Placental epithelial cell (primary cell): ENCODE results near the gene DBNL. TPM values are rescaled to one million over a fixed set of nuclear protein-coding genes. Genes with fewer than 3 reads are reported as not detected.

Source experiments
- total RNA-seq: library from RNA; depleted of rRNA; stranded (reverse); fragments of >200 nt; gene quantifications from 2 replicates; pipeline ENCODE4 v1.2.3, GENCODE V29; 2012

The DBNL gene
- 68.7 and 125 TPM in 2 replicates for total RNA-seq

GRCh38 chr7:44044315-44045225 is at the start of gene DBNL:
Gene DBNL (plus strand): TSS chr7:44044702. CDS start chr7:44044738, 36 bp downstream.

DNA sequence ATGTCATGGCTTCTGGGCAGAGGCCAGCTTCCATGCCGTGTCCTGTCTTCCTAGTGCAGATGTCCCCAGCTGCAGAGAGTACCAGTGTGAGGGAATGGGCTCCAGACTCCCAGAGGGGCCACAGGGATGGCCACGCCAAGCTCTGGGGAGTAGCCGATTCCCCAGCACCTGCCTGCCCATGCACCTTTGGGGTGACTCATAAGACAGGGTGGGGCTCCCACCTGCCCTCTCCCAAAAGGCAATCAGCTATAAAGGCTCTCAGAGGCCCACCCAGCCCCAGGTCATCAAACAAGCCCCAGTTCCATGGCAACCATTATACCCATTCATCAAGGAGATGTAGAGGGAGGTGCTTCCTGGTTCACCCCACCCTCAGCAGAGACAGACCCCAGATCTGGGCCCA is 47.0 kb upstream of the DBNL start, which contains the start of gene SPDYE1:
SPDYE1 (plus strand) TSS at position 366 of the 400 bp plus-strand sequence. CDS start 2,053 bp downstream, outside the sequence.

DNA sequence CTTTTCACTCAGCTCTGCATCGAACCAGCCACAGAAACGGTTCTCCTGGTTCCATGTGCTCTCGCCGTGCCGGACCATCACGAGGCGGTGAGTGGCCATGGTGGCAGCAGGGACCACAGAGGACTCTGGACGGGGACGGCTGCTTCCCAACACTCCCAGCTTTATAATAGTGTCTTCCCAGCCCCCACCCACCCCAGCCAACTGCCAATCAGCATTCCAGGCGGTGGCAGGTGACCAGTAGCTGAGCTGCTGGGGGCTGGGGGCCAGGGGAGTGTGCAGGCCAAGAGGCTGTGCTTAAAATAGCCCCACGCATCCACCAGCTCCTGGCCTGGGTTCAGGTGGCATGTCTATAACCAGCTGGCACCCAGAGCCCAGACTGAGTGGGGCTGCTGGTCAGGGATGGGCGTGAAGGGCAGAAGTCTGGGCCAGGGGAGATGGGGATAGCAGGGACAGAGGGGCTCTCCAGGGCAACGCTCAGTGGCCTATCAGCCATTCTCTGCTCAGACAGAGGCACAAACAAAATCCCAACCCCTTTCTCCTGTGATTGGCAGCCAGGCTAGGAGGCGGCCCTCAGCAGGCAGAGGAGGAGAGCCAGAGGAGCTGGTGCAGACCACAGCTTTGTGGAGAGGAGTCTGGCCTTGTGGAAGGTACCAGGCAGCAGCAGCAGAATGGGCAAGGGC is 21.1 kb downstream of the DBNL start, which contains the start of gene PGAM2:
PGAM2 (minus strand) TSS at position 137 of the 680 bp plus-strand sequence; CDS start at position 99, 38 bp downstream.

DNA sequence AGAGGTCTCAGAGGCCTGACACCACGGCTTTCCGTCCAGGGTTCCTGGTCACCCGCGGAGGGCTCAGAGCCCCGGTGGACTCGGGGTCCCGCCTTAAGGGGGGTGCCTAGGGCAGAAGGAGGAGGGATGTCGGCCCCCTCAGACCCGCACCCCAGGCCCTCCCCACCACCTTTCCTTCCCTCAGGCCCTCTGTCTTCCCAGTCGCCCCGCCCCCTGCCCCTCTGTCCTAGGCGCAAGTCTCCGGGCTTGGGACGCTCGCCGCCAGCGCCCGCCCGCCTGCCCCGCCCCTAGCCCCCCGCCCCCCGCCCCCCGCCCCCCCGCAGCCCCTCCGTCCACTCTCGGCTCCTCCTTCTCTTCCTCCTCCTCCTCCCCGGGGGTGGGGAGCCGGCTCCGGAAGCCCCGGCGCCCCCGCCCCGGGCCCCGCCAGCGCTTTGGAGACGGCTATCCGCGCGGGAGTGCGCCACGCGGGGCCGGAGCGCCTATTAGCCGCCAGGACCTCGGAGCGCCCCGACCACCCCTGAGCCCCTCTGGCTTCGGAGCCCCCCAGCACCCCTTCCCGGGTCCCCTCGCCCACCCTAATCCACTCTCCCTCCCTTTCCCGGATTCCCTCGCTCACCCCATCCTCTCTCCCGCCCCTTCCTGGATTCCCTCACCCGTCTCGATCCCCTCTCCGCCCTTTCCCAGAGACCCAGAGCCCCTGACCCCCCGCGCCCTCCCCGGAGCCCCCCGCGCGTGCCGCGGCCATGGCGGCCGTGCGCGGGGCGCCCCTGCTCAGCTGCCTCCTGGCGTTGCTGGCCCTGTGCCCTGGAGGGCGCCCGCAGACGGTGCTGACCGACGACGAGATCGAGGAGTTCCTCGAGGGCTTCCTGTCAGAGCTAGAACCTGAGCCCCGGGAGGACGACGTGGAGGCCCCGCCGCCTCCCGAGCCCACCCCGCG is 59.7 kb downstream of the DBNL start, which contains the start of gene AEBP1:
AEBP1 (plus strand) TSS at position 423 of the 937 bp plus-strand sequence; CDS start at position 744, 321 bp downstream.

Other genes starting within 250 kb of the DBNL start
- gene MRPS24, start 175.2 kb upstream of the DBNL start, total RNA-seq = 84.0 and 121 TPM in 2 replicates
- gene URGCP, start 138.1 kb upstream of the DBNL start, total RNA-seq = 18.7 and 24.3 TPM in 2 replicates
- 1.6 and 5.4 TPM in 2 replicates for gene UBE2D4, start 118.3 kb upstream of the DBNL start, total RNA-seq
- not detected in 2 replicates for gene SPDYE1, start 46.8 kb upstream of the DBNL start, total RNA-seq
- gene PGAM2, start 20.9 kb downstream of the DBNL start, total RNA-seq = not detected in 2 replicates
- 20.0 and 25.1 TPM in 2 replicates for gene POLM, start 37.8 kb downstream of the DBNL start, total RNA-seq
- 1.4 and 5.5 TPM in 2 replicates for gene AEBP1, start 59.6 kb downstream of the DBNL start, total RNA-seq
- gene POLD2, start 78.8 kb downstream of the DBNL start, total RNA-seq = 51.4 and 161 TPM in 2 replicates
- 3.6 TPM in 1 of 2 replicates, not detected in the other for gene MYL7, start 96.6 kb downstream of the DBNL start, total RNA-seq
- gene GCK, start 144.7 kb downstream of the DBNL start, total RNA-seq = under 0.01 and 0.33 TPM in 2 replicates
- gene YKT6, start 156.3 kb downstream of the DBNL start, total RNA-seq = 55.7 and 119 TPM in 2 replicates